H1 (cell line): ENCODE data around the gene ZNF132. TPM values are rescaled to one million over a fixed set of nuclear protein-coding genes. Genes with fewer than 3 reads are reported as not detected.
A peak's percentile ranks its signal among the peaks of the same experiment; 100 is the strongest.

Source experiments
- CTCF ChIA-PET: fragments of 300-600 bp; sonication (Branson Sonifier 250); formaldehyde crosslinking; loops from one replicate; lab custom pipeline; 2021; ENCODE audit not compliant: partially characterized antibody; lab: Charles Lee
- POLR2A ChIA-PET: fragments of 300-600 bp; sonication (Branson Sonifier 250); formaldehyde crosslinking; loops from one replicate; lab custom pipeline; 2021; ENCODE audit warnings: inconsistent platforms; ENCODE audit not compliant: partially characterized antibody; lab: Charles Lee
- DNase-seq, 2 experiments: peaks; one replicate each; pipeline versions ENCODE4 v3.0.0 to v3.0.0-alpha.2; 2010 to 2022; ENCODE audit warnings: low spot score in 2 of 2, low read depth in 1 of 2, mixed read lengths in 1 of 2
- FAIRE-seq: peaks from 2 replicates; lab custom pipeline; 2011; peaks lifted over from hg19 to GRCh38; lab: Jason Lieb, UNC
- H2AFZ ChIP-seq: 2 replicates; pipeline ENCODE4 v1.8.1; 2012; ENCODE audit warnings: low read length, inconsistent platforms
- H2AK5ac ChIP-seq: 2 replicates; pipeline ENCODE4 v1.6.1; 2013; ENCODE audit warnings: low read depth, low read length
- H2BK120ac ChIP-seq: replicated peaks from 2 replicates; pipeline ENCODE3; 2013; ENCODE audit warnings: low read depth, low read length, inconsistent platforms
- H2BK12ac ChIP-seq: 2 replicates; pipeline ENCODE4 v1.6.1; 2013; ENCODE audit warnings: low read depth, low read length
- H2BK15ac ChIP-seq: 2 replicates; pipeline ENCODE4 v1.6.1; 2013; ENCODE audit warnings: low read length
- H2BK20ac ChIP-seq: 2 replicates; pipeline ENCODE4 v1.6.1; 2013; ENCODE audit warnings: low read length
- H2BK5ac ChIP-seq: 2 replicates; pipeline ENCODE4 v1.6.1; 2013; ENCODE audit warnings: low read depth, low read length
- H3K14ac ChIP-seq: 2 replicates; pipeline ENCODE4 v1.6.1; 2013; ENCODE audit warnings: inconsistent platforms; ENCODE audit not compliant: insufficient read length
- H3K18ac ChIP-seq: 2 replicates; pipeline ENCODE4 v1.6.1; 2013; ENCODE audit warnings: low read length; ENCODE audit errors: extremely low read depth
- H3K23ac ChIP-seq: 2 replicates; pipeline ENCODE4 v1.6.1; 2013; ENCODE audit warnings: inconsistent platforms; ENCODE audit not compliant: insufficient read length
- H3K23me2 ChIP-seq: 2 replicates; pipeline ENCODE4 v1.6.1; 2013; ENCODE audit warnings: low read depth, low read length
- H3K27ac ChIP-seq: 2 replicates; pipeline ENCODE4 v1.6.1; 2011; ENCODE audit warnings: low read depth, low read length, inconsistent platforms
- H3K27me3 ChIP-seq, 4 experiments: replicated peaks in 1 of 4; 1 replicate in 1 of 4; 2 replicates in 3 of 4; pipeline versions ENCODE4 v1.6.1 to v1.8.1; 2011 to 2013; ENCODE audit warnings: low read length in 3 of 4, mild to moderate bottlenecking in 3 of 4, inconsistent platforms in 2 of 4, mixed read lengths in 2 of 4, moderate library complexity in 1 of 4; ENCODE audit not compliant: control insufficient read depth in 3 of 4, insufficient read depth in 3 of 4; ENCODE audit errors: extremely low read depth in 1 of 4
- H3K36me3 ChIP-seq, 4 experiments: 2 replicates each; pipeline versions ENCODE4 v1.6.1 to v1.8.1; 2011 to 2013; ENCODE audit warnings: mild to moderate bottlenecking in 4 of 4, low read length in 3 of 4, moderate library complexity in 2 of 4, control low read depth in 1 of 4, inconsistent platforms in 1 of 4; ENCODE audit not compliant: insufficient read depth in 4 of 4, control insufficient read depth in 2 of 4
- H3K4ac ChIP-seq: replicated peaks from 2 replicates; pipeline ENCODE3; 2013; ENCODE audit warnings: low read length, low read depth, mixed read lengths, inconsistent platforms; ENCODE audit not compliant: insufficient read length
- H3K4me1 ChIP-seq, 4 experiments: replicated peaks in 1 of 4; 1 replicate in 1 of 4; 2 replicates in 3 of 4; pipeline versions ENCODE4 v1.6.1 to v1.8.1; 2011 to 2013; ENCODE audit warnings: low read length in 3 of 4, inconsistent platforms in 2 of 4, mixed read lengths in 1 of 4; ENCODE audit not compliant: insufficient read depth in 4 of 4, control insufficient read depth in 3 of 4
- H3K4me2 ChIP-seq, 2 experiments: 2 replicates each; pipeline versions ENCODE4 v1.6.1 to v1.8.1; 2011 to 2013; ENCODE audit warnings: low read depth in 2 of 2, low read length in 2 of 2, control low read depth in 1 of 2, inconsistent platforms in 1 of 2, mild to moderate bottlenecking in 1 of 2; ENCODE audit not compliant: insufficient read depth in 1 of 2
- H3K4me3 ChIP-seq, 4 experiments: fragments of 200-600, 300-600 bp in 1 of 4; sonication (generic), shearing (Covaris generic), sonication (Bioruptor Twin) in 1 of 4; 2 replicates each; pipeline versions ENCODE4 v1.5.1 to v1.8.1; 2011 to 2016; ENCODE audit warnings: low read length in 4 of 4, low read depth in 3 of 4, control low read depth in 2 of 4, inconsistent platforms in 2 of 4, mild to moderate bottlenecking in 2 of 4, mixed read lengths in 1 of 4, moderate library complexity in 1 of 4; ENCODE audit not compliant: insufficient read depth in 2 of 4; ENCODE audit errors: extremely low read depth in 1 of 4
- H3K56ac ChIP-seq: replicated peaks from 2 replicates; pipeline ENCODE3; 2013; ENCODE audit warnings: low read depth, mild to moderate bottlenecking, mixed read lengths, low read length, inconsistent platforms; ENCODE audit not compliant: insufficient read length
- H3K79me1 ChIP-seq: 2 replicates; pipeline ENCODE4 v1.6.1; 2013; ENCODE audit warnings: low read depth, low read length, control low read depth
- H3K79me2 ChIP-seq, 2 experiments: 2 replicates each; pipeline versions ENCODE4 v1.6.1 to v1.8.1; 2012 to 2013; ENCODE audit warnings: low read length in 2 of 2, mild to moderate bottlenecking in 2 of 2, inconsistent platforms in 1 of 2; ENCODE audit not compliant: insufficient read depth in 2 of 2, control insufficient read depth in 1 of 2
- H3K9ac ChIP-seq, 4 experiments: replicated peaks in 1 of 4; 1 replicate in 1 of 4; 2 replicates in 3 of 4; pipeline versions ENCODE4 v1.6.1 to v1.8.1; 2011 to 2013; ENCODE audit warnings: low read depth in 3 of 4, low read length in 3 of 4, control low read depth in 2 of 4, mild to moderate bottlenecking in 2 of 4, moderate library complexity in 2 of 4, inconsistent platforms in 1 of 4; ENCODE audit errors: extremely low read depth in 1 of 4
- H3K9me3 ChIP-seq, 2 experiments: 2 replicates each; pipeline versions ENCODE4 v1.6.1 to v1.8.1; 2012 to 2013; ENCODE audit warnings: mild to moderate bottlenecking in 2 of 2, moderate library complexity in 2 of 2, control low read depth in 1 of 2, inconsistent platforms in 1 of 2, low read depth in 1 of 2, low read length in 1 of 2, mixed read lengths in 1 of 2; ENCODE audit not compliant: insufficient read depth in 2 of 2
- H4K20me1 ChIP-seq, 2 experiments: replicated peaks in 1 of 2; 2 replicates each; pipeline versions ENCODE3 to v1.8.1; 2011 to 2013; ENCODE audit warnings: inconsistent platforms in 2 of 2, low read length in 2 of 2, mild to moderate bottlenecking in 1 of 2; ENCODE audit not compliant: insufficient read depth in 2 of 2, control insufficient read depth in 1 of 2
- H4K5ac ChIP-seq: 2 replicates; pipeline ENCODE4 v1.6.1; 2013; ENCODE audit warnings: low read length, low read depth, mixed read lengths, inconsistent platforms; ENCODE audit not compliant: insufficient read length
- H4K8ac ChIP-seq: 2 replicates; pipeline ENCODE4 v1.8.0; 2013; ENCODE audit warnings: mild to moderate bottlenecking, moderate library complexity, low read length, inconsistent platforms; ENCODE audit not compliant: insufficient read depth; ENCODE audit errors: extremely low read depth
- H4K91ac ChIP-seq: replicated peaks from 2 replicates; pipeline ENCODE3; 2013; ENCODE audit warnings: low read length, mixed read lengths, inconsistent platforms; ENCODE audit not compliant: insufficient read length
- CHD2 ChIP-seq: IDR thresholded peaks from 2 replicates; pipeline ENCODE4 v1.6.1; 2012; ENCODE audit warnings: low read length, improper control_type of control experiment
- GTF2F1 ChIP-seq: IDR thresholded peaks from 2 replicates; pipeline ENCODE4 v1.6.1; 2012; ENCODE audit warnings: low read depth, low read length, improper control_type of control experiment, borderline replicate concordance
- JUN ChIP-seq: IDR thresholded peaks from 2 replicates; pipeline ENCODE4 v1.6.1; 2011; ENCODE audit warnings: low read depth, mild to moderate bottlenecking, improper control_type of control experiment, low read length
- WGBS, 2 experiments: shearing (Covaris generic) in 1 of 2; methylation state at CpG; one replicate each; pipeline versions ENCODE4 v1.1.6 to v1.1.7; 2013 to 2015; ENCODE audit warnings: low lambda C conversion rate in 2 of 2, mixed read lengths in 2 of 2, inconsistent platforms in 1 of 2, low coverage in 1 of 2, missing lambda C conversion rate in 1 of 2; ENCODE audit not compliant: insufficient replicate concordance in 2 of 2, insufficient coverage in 1 of 2, insufficient read length in 1 of 2; ENCODE audit errors: extremely low coverage in 1 of 2, missing lambda C conversion rate in 1 of 2; 5-methylcytosine and 5-hydroxymethylcytosine counted together
- polyA plus RNA-seq, 7 experiments: library from polyadenylated mRNA; depleted of rRNA in 3 of 7; stranded (reverse) in 5 of 7; unstranded in 2 of 7; fragments of >200 nt in 5 of 7; fragments of 200-250 nt in 2 of 7; gene quantifications; 1 replicate in 5 of 7; 2 replicates in 1 of 7; 4 replicates in 1 of 7; pipeline versions ENCODE4 v1.2.1 to v1.2.3, GENCODE V29; 2011 to 2013; ENCODE audit warnings: missing spikeins in 2 of 7, mixed read lengths in 2 of 7
- total RNA-seq: library from RNA; stranded (reverse); fragmentation: NEBNext Ultra II Directional; extraction: Animal tissue kit (Norgen Biotek cat#: 25700); gene quantifications from 2 replicates; pipeline ENCODE4 v1.2.1, GENCODE V29; 2021

Gene ZNF132
- total and polyA plus RNA-seq, 2 of the 8 experiments (the other 6 are each of a cell fraction or from before 2014, with no cell fraction given), result 0.89 to 1.9 TPM

DNA sequence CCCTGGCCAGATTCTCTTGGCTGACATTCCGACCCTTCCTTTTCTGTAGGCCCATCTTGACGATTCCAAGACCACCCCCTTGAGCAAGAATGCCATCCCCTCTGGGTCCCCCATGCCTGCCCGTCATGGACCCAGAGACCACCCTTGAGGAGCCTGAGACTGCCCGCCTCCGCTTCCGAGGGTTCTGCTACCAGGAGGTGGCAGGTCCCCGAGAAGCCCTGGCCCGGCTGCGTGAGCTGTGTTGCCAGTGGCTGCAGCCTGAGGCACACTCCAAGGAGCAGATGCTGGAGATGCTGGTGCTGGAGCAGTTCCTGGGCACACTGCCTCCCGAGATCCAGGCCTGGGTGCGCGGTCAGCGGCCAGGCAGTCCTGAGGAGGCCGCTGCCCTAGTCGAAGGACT, 37.2 kb upstream of the ZNF132 start:
- no peak overlapping the region for H4K5ac ChIP-seq
- no peak for DNase-seq
- no peak overlapping the region for H2BK20ac ChIP-seq

More for the DNA sequence above, 37.2 kb upstream of the ZNF132 start:
- peaks cover 0 to 6% (median 5%) of the 10 kb centered on the region in 4 experiments; a peak in 6 of 7 replicates for H3K4me1 ChIP-seq
- no peak overlapping the region for H2BK15ac ChIP-seq
- H3K36me3 ChIP-seq, result peaks cover under 1 to 4% (median 1%) of the 10 kb centered on the region in 4 experiments; a peak in 3 of 8 replicates
- H3K23me2 ChIP-seq, result peaks cover 14% of the 10 kb centered on the region
- no peaks in the 10 kb centered on the region for H3K9me3 ChIP-seq
- no peak overlapping the region for H3K18ac ChIP-seq
- H2AFZ ChIP-seq, result no peak overlapping the region
- no peak for TF ChIP-seq CHD2
- no peak for TF ChIP-seq GTF2F1
- TF ChIP-seq JUN, result no peak
- H3K4ac ChIP-seq, result no peak overlapping the region
- H3K4me3 ChIP-seq, result peak overlapping the region in 3 of 4 experiments; percentile 42 to 76 (median 66); a peak in 4 of 8 replicates
- POLR2A ChIA-PET, result interaction anchor here (0.7 to 3.0 kb wide), 12 partner anchors 9 to 111 kb away, joined by 3 to 14 read pairs (median 3); partner anchors contain the start of genes CHMP2A, TRIM28 and ZBTB45
- no peak overlapping the region for H3K9ac ChIP-seq
- peaks cover 0 to 3% (median 0%) of the 10 kb centered on the region in 4 experiments; a peak in 3 of 7 replicates for H3K27me3 ChIP-seq
- H3K4me2 ChIP-seq, result peak overlapping the region; percentile 88 to 94
- FAIRE-seq, result no peak
- CTCF ChIA-PET, result interaction anchor here (0.6 to 1.6 kb wide), 3 partner anchors 26 to 61 kb away, joined by 3 to 7 read pairs (median 4); partner anchors contain the start of genes ZBTB45 and ZNF324B
- H3K56ac ChIP-seq, result no peak overlapping the region
- no peak overlapping the region for H2BK12ac ChIP-seq
- H4K20me1 ChIP-seq, result peaks cover 3 to 6% of the 10 kb centered on the region in 2 experiments
- no peak overlapping the region for H2BK120ac ChIP-seq
- H4K91ac ChIP-seq, result no peak overlapping the region
- no peak overlapping the region for H3K27ac ChIP-seq
- no peak overlapping the region for H3K14ac ChIP-seq
- H2AK5ac ChIP-seq, result 0 out of 2 replicates have a peak overlapping the region, but pooled peaks have one; percentile 40
- no peak overlapping the region for H4K8ac ChIP-seq
- H3K23ac ChIP-seq, result no peak overlapping the region
- H3K79me1 ChIP-seq, result no peaks in the 10 kb centered on the region
- no peaks in the 10 kb centered on the region for H3K79me2 ChIP-seq
- H2BK5ac ChIP-seq, result no peak overlapping the region
- WGBS, 2 experiments, result 89% methylated on average over 15 of the region's 15 CpGs; no CpG with 5 or more reads in 1 of the 2 experiments
